T-helper 17 cell (primary cell): ENCODE results near the gene RGS9. TPM values are rescaled to one million over a fixed set of nuclear protein-coding genes. Genes with fewer than 3 reads are reported as not detected.

Experiments used
- ATAC-seq: fragments of 150-1000 bp; cut with Tn5 transposase; 2 replicates; pipeline ENCODE4 v1.10.0; 2021; ENCODE audit warnings: mild to moderate bottlenecking, moderate library complexity
- DNase-seq, 3 donors: peaks; one replicate each; pipeline versions ENCODE4 v3.0.0 to v3.0.0-alpha.2; 2020 to 2021
- H3K9me3 ChIP-seq: one replicate; pipeline ENCODE4 v1.7.0; 2013; ENCODE audit warnings: low read length, mild to moderate bottlenecking; ENCODE audit not compliant: control insufficient read depth, poor library complexity, severe bottlenecking
- H3K27ac Mint-ChIP-seq: one replicate; pipeline ENCODE4 v1.8.0; 2022; ENCODE audit warnings: mild to moderate bottlenecking, moderate library complexity, mixed read lengths
- H3K27me3 Mint-ChIP-seq: one replicate; pipeline ENCODE4 v1.8.0; 2022; ENCODE audit warnings: mixed read lengths
- H3K36me3 Mint-ChIP-seq: one replicate; pipeline ENCODE4 v1.8.0; 2022; ENCODE audit warnings: low read depth, mixed read lengths
- H3K4me1 Mint-ChIP-seq: one replicate; pipeline ENCODE4 v1.8.0; 2022; ENCODE audit warnings: mild to moderate bottlenecking, mixed read lengths
- H3K4me3 Mint-ChIP-seq: one replicate; pipeline ENCODE4 v1.8.0; 2022; ENCODE audit warnings: mild to moderate bottlenecking, moderate library complexity, mixed read lengths
- total RNA-seq, 4 donors: library from RNA in 2 of 4; stranded (reverse) in 2 of 4; gene quantifications; one replicate each; pipeline ENCODE4 v1.2.3 and lab custom pipeline; 2022 to 2026

The RGS9 gene
- total RNA-seq, 2 donors from 2014 or later, result 1.7 to 4.2 TPM

DNA sequence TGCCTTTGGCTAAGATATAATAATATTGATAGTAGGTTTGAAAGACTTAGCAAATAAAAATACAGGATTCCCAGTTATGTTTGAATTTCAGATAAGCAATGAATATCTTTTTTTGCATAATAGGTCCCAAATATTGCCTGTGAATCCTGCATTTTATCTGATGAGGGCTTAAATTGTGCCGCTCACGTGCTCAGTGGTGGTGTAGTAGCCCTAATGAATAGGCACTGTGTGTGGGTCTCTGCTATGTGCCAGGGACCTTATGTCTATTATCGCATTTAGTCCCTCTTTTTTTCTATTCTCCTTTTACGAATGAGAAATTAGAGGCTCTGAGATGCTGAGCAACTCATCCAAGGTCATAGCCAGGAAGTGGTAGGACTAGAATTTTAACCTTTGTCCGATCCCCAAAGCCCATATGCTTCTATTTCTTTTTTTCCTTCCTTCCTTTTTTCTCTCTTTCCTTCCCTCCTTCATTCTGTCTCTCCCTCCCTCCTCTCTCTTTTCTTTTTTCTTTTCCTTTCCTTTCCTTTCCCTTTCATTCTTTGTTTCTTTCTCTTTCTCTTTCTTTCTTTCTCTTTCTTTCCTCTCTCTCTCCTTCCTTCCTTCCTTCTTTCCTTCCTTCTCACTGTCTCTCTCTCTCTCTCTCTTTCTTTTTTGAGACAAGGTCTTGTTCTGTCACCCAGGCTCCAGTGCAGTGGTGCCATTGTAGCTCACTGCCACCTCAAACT is 47.2 kb downstream of the RGS9 start:
- H3K4me3 Mint-ChIP-seq, result no peak overlapping the region
- DNase-seq, result no peak
- peaks cover 44% of the 10 kb centered on the region for H3K4me1 Mint-ChIP-seq
- H3K27ac Mint-ChIP-seq, result peak overlapping the region; percentile 92
- H3K9me3 ChIP-seq, result no peaks in the 10 kb centered on the region
- ATAC-seq, result no peak
- no peaks in the 10 kb centered on the region for H3K36me3 Mint-ChIP-seq
- H3K27me3 Mint-ChIP-seq, result no peaks in the 10 kb centered on the region

DNA sequence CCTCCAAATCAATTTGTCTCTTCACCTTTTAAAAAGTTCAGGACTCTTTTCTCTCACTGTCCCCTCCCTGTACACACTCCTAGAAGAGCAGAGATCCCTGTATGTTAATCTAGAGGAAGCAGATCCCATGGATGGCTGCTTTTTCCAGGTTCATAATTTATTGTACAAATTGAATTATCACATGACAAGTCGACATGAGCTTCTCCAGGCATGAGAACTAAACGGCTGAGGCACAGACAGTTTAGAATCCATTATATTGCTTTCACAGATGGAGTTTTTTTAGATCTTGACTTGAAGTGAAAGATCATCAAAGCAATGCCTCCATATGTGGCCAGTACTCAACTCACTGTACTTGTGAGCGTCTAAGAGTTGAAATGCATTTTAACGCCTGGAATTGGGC is 47.9 kb downstream of the RGS9 start:
- H3K27ac Mint-ChIP-seq, result peak overlapping the region; percentile 92
- H3K4me1 Mint-ChIP-seq, result peaks cover 37% of the 10 kb centered on the region
- H3K27me3 Mint-ChIP-seq, result no peaks in the 10 kb centered on the region
- ATAC-seq (no peak), DNase-seq (no peak)
- no peaks in the 10 kb centered on the region for H3K36me3 Mint-ChIP-seq
- H3K9me3 ChIP-seq, result no peaks in the 10 kb centered on the region
- peak overlapping the region; percentile 43 for H3K4me3 Mint-ChIP-seq

DNA sequence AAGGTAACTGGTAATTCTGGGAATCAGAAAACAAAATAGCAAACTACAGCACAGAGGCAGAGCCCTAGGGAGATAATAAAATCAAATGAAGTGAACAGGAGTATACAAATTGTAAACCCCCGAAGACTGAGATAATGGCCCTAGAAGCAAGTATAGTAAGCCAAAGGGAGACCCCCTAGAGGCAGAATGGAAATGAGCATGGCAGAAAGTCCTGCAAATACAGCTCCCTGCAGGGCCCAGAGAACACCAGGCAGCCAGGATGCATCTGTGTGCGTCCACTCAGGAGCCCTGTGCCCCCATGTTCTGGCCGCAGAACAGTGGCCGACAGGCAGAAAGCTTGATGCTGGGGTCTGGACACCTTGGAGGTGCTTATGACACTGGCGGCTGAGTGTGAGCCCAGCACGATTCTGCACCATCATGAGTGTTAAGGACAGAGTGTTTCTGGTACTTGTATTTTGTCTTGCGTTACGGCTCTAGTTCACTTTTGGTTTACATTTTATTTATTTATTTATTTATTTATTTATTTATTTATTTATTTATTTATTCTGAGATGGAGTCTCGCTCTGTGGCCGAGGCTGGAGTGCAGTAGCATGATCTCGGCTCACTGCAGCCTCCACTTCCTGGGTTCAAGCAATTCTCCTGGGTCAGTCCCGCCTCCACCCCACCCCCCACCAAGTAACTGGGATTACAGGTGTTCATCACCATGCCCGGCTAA is 48.7 kb downstream of the RGS9 start:
- ATAC-seq (no peak), DNase-seq (no peak)
- H3K27me3 Mint-ChIP-seq, result no peaks in the 10 kb centered on the region
- H3K27ac Mint-ChIP-seq, result no peak overlapping the region
- H3K4me3 Mint-ChIP-seq, result no peak overlapping the region
- no peaks in the 10 kb centered on the region for H3K9me3 ChIP-seq
- H3K4me1 Mint-ChIP-seq, result peaks cover 30% of the 10 kb centered on the region
- H3K36me3 Mint-ChIP-seq, result no peaks in the 10 kb centered on the region

DNA sequence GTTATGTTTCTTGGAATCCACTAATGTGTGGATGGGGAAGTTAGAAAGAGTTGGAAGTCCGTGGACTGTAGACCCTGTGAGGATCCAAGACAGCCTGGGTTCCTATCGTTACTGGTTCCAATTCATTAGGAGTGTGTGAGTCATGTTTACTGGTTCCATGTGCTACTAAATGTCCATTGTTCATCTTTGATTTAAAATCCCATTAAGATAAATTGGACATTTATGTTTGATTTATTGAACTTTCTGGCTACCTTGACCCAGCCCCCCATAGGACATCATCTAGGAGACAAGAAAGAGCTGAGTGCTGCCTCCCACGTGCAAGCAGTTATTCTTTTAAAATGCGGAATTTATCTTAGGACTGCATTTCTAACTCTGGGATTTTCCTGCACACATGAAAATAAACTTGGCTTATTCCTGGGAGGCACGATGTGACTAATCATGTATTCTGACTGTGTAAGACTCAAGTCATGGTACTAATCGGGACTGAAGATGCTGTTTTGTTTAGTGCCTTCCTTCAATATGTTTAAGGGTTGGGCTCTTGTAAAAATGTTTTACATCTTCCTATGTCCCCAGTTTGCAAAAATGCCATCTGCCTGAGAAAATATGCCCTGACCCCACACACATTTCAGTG is 53.4 kb downstream of the RGS9 start:
- no peak overlapping the region for H3K4me3 Mint-ChIP-seq
- DNase-seq (no peak), ATAC-seq (no peak)
- no peaks in the 10 kb centered on the region for H3K4me1 Mint-ChIP-seq
- no peaks in the 10 kb centered on the region for H3K27me3 Mint-ChIP-seq
- no peaks in the 10 kb centered on the region for H3K36me3 Mint-ChIP-seq
- no peak overlapping the region for H3K27ac Mint-ChIP-seq
- no peaks in the 10 kb centered on the region for H3K9me3 ChIP-seq

DNA sequence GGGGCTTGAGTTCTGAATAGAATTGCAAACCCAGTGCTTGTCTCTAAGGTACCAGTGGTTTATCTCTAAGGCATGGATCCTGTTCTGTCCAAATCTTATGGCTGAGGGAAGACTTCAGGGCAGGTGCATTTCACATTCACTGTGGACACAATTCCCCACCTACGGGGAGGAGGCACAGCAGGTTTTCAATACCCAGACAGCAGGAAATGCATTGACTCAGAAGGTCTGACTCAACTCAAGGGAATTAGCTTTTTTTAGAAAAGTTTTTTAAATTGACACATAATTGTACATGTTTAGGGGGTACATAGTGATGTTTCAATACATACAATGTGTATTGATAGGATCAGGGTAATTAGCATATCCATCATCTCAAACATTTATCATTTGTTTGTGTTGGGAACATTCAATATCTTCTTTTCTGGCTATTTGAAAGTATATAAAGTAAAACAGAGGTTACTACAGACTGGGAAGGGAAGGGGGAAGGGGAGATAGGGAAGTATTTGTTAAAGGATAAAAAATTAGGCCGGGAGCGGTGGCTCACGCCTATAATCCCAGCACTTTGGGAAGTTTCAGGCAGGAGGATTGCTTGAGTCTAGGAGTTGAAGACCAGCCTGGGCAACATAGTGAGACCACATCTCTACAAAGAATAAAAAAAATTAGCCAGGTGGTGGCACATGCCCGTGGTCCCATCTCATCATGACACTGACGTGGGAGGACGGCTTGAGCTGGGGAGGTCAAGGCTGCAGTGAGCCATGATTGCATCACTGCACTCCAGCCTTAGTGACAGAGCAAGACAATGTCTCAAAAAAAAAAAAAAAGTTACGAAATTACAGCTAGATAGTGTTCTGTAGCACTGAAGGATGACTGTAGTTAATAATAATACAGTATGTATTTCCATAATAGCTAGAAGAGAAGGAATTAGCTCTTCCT is 54.9 kb downstream of the RGS9 start:
- DNase-seq (no peak), ATAC-seq (no peak)
- H3K9me3 ChIP-seq, result no peaks in the 10 kb centered on the region
- Mint-ChIP-seq H3K27ac (no peak overlapping the region), H3K4me3 (no peak overlapping the region), H3K4me1 (no peaks in the 10 kb centered on the region), H3K27me3 (no peaks in the 10 kb centered on the region), H3K36me3 (no peaks in the 10 kb centered on the region)

DNA sequence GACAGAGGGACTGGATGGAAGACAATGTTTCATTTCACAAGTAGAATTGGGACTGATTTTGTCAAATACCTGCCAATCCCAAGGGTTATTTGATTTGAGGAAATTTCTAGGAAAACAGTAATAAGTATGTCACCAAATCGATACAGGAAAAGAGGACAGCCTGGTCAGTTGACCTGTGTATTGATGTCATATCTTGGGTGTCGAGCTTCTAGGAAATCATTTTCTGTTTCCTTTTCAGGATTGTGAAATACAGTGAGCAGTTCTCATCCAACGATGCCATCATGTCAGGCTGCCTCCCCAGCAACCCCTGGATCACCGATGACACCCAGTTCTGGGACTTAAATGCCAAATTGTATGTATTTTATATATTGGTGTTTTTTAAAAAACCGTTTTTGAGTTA is 56.1 kb downstream of the RGS9 start:
- no peaks in the 10 kb centered on the region for H3K4me1 Mint-ChIP-seq
- H3K27ac Mint-ChIP-seq, result no peak overlapping the region
- no peaks in the 10 kb centered on the region for H3K27me3 Mint-ChIP-seq
- DNase-seq (no peak), ATAC-seq (no peak)
- no peaks in the 10 kb centered on the region for H3K9me3 ChIP-seq
- H3K36me3 Mint-ChIP-seq, result no peaks in the 10 kb centered on the region
- H3K4me3 Mint-ChIP-seq, result no peak overlapping the region

DNA sequence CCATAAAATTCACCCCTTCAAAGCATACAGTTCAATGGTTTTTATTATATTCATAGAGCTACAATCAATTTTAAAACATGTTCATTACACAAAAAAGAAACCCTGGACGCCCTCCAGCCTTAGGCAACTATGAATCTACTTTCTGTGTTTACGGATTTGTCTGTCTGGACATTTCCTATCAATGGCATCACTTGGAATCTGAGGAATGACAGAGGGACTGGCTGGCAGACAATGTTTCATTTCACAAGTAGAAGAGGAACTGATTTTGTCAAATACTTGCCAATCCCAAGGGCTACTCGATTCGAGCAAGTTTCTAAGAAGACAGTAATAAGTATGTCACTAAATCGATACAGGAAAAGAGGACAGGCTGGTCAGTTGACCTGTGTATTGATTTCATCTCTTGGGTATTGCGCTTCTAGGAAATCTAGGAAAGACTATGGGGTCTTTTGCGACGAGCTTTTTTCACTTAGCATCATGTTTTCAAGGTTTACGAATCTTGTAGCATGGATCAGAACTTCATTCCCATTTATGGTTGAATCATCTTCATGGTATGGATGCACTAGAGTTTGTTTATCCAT is 56.6 kb downstream of the RGS9 start:
- Mint-ChIP-seq H3K36me3 (no peaks in the 10 kb centered on the region), H3K27me3 (no peaks in the 10 kb centered on the region), H3K27ac (no peak overlapping the region), H3K4me3 (no peak overlapping the region), H3K4me1 (peaks cover 3% of the 10 kb centered on the region)
- ATAC-seq, result no peak
- no peak for DNase-seq
- H3K9me3 ChIP-seq, result no peaks in the 10 kb centered on the region

DNA sequence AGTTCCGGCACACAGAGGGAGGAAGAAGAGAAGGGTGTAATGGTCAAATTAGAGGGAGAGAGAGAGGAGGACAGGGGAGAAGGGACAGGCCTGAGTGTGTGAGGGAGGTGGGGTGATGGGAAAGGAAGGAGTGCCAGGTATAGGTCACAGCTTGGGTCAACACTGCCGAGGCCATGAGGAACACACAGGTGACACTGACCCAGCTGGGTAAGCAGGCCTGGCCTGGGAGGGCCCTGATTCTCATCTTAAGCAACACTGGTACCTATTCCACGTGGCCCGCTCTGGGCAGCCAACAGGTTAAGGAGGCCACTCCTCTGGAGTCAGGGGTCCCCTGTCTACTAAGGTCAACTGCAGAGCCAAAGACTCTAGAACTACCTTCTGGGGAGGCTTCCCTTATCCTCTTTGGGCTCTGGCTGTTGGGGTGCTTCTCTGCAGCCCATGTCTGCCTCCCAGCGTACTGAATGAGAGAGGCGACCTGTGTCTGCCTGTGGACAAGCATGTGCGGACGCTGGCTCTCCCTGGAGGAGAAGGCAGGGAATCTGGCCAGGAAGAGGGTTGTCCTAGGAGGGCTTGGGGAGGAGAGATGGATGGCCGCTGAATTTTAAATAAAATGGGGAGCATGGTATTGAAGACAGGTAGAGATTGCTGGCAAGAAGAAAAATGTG is 57.6 kb downstream of the RGS9 start:
- Mint-ChIP-seq H3K36me3 (no peaks in the 10 kb centered on the region), H3K27ac (no peak overlapping the region), H3K27me3 (no peaks in the 10 kb centered on the region), H3K4me1 (peaks cover 4% of the 10 kb centered on the region), H3K4me3 (no peak overlapping the region)
- DNase-seq (no peak), ATAC-seq (no peak)
- no peaks in the 10 kb centered on the region for H3K9me3 ChIP-seq

DNA sequence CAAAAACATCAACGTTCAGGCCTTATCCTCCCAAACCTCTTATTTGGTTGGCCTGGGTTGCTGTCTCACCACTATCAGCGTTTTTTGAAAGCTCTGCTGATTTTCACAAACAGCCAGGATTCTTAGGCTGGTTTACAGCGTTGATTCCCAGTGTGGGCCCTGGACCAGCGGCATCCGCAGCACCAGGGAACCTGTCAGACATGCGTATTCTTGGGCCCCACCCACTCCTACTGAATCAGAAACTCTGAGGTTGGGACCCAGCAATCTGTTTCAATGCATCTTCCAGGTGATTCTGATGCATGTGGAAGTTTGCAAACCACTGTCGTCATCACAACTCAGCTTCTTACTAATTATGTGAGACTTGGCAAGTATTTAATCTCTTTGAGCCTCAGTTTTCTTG is 58.5 kb downstream of the RGS9 start:
- H3K9me3 ChIP-seq, result no peaks in the 10 kb centered on the region
- Mint-ChIP-seq H3K27ac (no peak overlapping the region), H3K4me1 (peaks cover 4% of the 10 kb centered on the region), H3K27me3 (no peaks in the 10 kb centered on the region), H3K4me3 (no peak overlapping the region), H3K36me3 (no peaks in the 10 kb centered on the region)
- DNase-seq, result no peak
- no peak for ATAC-seq

DNA sequence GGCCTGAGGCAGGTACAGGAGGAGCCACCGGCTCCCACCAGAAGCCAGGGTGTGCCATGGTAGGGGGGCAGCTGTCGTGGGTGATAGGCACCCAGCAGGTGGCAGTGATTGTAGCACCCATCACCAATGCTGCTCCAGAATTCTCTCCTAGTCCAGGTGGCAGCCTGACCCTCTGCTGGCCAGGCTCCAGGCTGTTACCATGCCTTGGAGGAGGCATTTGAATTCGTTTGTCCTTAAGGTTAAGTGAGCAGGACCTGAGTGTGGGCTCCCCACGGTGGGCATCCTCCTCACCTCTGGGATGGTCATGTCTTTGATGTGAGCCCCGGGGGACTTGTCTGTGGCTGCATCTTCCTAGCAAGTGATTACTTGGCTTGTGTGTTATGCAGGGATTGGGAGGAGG is 59.4 kb downstream of the RGS9 start:
- Mint-ChIP-seq H3K27me3 (peaks cover 2% of the 10 kb centered on the region), H3K4me1 (peaks cover 4% of the 10 kb centered on the region), H3K27ac (no peak overlapping the region), H3K36me3 (no peaks in the 10 kb centered on the region), H3K4me3 (no peak overlapping the region)
- ATAC-seq, result no peak
- DNase-seq, result no peak
- no peaks in the 10 kb centered on the region for H3K9me3 ChIP-seq

DNA sequence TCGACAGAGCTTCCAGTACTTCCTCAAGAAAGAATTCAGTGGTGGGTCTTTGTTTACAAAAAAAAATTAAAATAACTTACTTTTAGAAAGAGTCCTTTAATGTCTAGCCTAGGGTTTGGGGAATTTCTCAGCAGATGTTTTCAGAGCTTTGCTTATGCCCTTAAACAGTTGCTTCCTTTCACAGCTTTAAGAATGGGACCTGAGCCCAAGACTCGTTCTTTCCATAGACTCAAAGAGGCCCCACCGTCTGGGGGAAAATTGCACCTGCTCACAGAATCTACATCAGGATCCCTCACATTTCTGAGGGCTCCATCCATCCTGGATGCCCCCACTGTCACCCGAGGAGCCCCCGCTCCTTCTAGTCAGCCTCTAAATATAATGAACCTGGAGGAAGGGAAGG is 60.0 kb downstream of the RGS9 start:
- Mint-ChIP-seq H3K4me1 (peaks cover 4% of the 10 kb centered on the region), H3K36me3 (no peaks in the 10 kb centered on the region)
- no peak for ATAC-seq

DNA sequence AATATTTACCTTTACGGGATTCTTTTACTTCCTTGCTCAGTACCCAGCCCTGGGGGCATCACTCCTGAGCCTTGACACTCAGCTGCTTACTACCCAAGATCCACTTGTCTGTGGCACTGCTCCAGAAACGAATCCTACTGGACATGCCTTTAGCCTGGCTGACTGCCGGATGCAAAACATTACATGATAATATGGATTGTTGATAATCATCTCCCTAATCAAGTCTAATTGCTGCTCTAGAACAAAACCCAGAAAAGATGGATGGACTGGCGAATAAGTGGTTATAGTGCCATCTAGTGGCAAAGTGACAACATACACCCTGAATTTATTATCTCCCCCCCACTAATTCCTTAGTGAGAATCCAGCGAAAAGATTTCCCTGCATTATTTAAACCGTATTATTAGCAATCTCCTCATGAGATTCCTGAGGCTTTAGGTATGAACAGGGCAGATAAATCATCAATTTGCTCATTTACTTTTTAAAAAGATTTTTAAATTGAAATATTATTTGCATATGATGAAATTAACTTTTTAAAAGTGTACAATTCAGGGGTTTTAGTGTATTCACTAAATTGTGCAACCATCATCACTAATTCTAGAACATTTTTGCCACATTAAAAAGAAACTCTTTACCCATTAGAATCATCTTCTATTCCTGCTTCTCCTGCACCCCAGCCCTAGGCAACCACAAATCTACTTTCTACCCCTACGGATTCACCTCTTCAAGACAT is 61.6 kb downstream of the RGS9 start:
- Mint-ChIP-seq H3K4me1 (peaks cover 4% of the 10 kb centered on the region), H3K27ac (no peak overlapping the region), H3K4me3 (no peak overlapping the region), H3K27me3 (peaks cover 4% of the 10 kb centered on the region), H3K36me3 (no peaks in the 10 kb centered on the region)
- H3K9me3 ChIP-seq, result no peaks in the 10 kb centered on the region
- DNase-seq (no peak), ATAC-seq (peak; percentile 72)

More for the DNA sequence above, 60.0 kb downstream of the RGS9 start:
- Mint-ChIP-seq H3K27ac (no peak overlapping the region), H3K27me3 (peaks cover 4% of the 10 kb centered on the region), H3K4me3 (no peak overlapping the region)
- no peaks in the 10 kb centered on the region for H3K9me3 ChIP-seq
- DNase-seq, result no peak
